Testis (tissue), 3 donors: ENCODE results near the gene FCRLA. TPM values are rescaled to one million over a fixed set of nuclear protein-coding genes. Genes with fewer than 3 reads are reported as not detected.
"Not testable (repeated sequence)": the region's sequence is repeated elsewhere in the genome, so short reads cannot be mapped to it uniquely, and the experiment has no call there.

ENCODE experiments used
- DNase-seq: peaks from one replicate; pipeline ENCODE4 v3.0.0-alpha.2; 2019
- H3K27ac ChIP-seq, 2 donors: fragments of 200-600 bp; sonication (generic); one replicate each; pipeline ENCODE4 v1.5.1; 2019
- H3K27me3 ChIP-seq: fragments of 200-600 bp; sonication (generic); one replicate; pipeline ENCODE4 v1.5.1; 2019
- H3K36me3 ChIP-seq: fragments of 200-600 bp; sonication (generic); one replicate; pipeline ENCODE4 v1.5.1; 2017; ENCODE audit warnings: low read depth; ENCODE audit errors: missing control alignments
- H3K4me1 ChIP-seq: fragments of 200-600 bp; sonication (generic); one replicate; pipeline ENCODE4 v1.5.1; 2019
- H3K4me3 ChIP-seq, 2 donors: fragments of 200-600 bp; sonication (generic); one replicate each; pipeline ENCODE4 v1.5.1; 2017 to 2019
- H3K9me3 ChIP-seq: fragments of 200-600 bp; sonication (generic); one replicate; pipeline ENCODE4 v1.5.1; 2017
- CTCF ChIP-seq, 3 experiments: fragments of 450-650 bp in 2 of 3; fragments of 200-600 bp in 1 of 3; sonication (generic) in 1 of 3; IDR thresholded peaks; one replicate each; pipeline ENCODE4 v1.5.1; 2016 to 2019; ENCODE audit warnings: antibody characterized with exemption in 3 of 3, mild to moderate bottlenecking in 2 of 3, moderate library complexity in 1 of 3
- POLR2A ChIP-seq: fragments of 450-650 bp; IDR thresholded peaks from one replicate; pipeline ENCODE4 v1.6.1; 2017; ENCODE audit warnings: antibody characterized with exemption, mild to moderate bottlenecking, moderate library complexity
- WGBS, 2 donors: methylation state at CpG; one replicate each; pipeline ENCODE4 v1.1.5; 2018; 5-methylcytosine and 5-hydroxymethylcytosine counted together
- intact Hi-C: fragments of 100-400 bp; cut with DNase I; formaldehyde crosslinking; loops from one replicate; pipeline ENCODE4 v1.15.1; 2023; ENCODE audit warnings: low total_unique reads
- polyA plus RNA-seq: library from polyadenylated mRNA; stranded (reverse); fragments of 350-450 nt; fragmentation: Illumina TruSeq; extraction: RNeasy Lipid Tissue Mini Kit (QIAGEN cat#74804); gene quantifications from one replicate; pipeline ENCODE4 v1.2.3, GENCODE V29; 2014; ENCODE audit warnings: low read depth, low replicate concordance; ENCODE audit not compliant: insufficient read depth
- total RNA-seq, 2 donors: library from RNA; depleted of rRNA; stranded (reverse); fragments of >200 nt; gene quantifications; one replicate each; pipeline ENCODE4 v1.2.3, GENCODE V29; 2016

FCRLA gene
- total and polyA plus RNA-seq, 3 donors from 2014 or later: 0.50 TPM; not detected in 2

- WGBS, 2 donors: 90 to 91% methylated on average over 4 to 8 of the region's 8 CpGs
- no peaks in the 10 kb centered on the region for H3K27me3 ChIP-seq
- intact Hi-C loops: no loop called here
- H3K4me1 ChIP-seq: peaks cover 7% of the 10 kb centered on the region
- H3K9me3 ChIP-seq: no peaks in the 10 kb centered on the region
- H3K27ac ChIP-seq: no peak overlapping the region
- no peaks in the 10 kb centered on the region for H3K36me3 ChIP-seq
- H3K4me3 ChIP-seq: no peak overlapping the region
- no peak for TF ChIP-seq POLR2A
- TF ChIP-seq CTCF (IDR thresholded peaks at IDR 0.05): no peak
- no peak for DNase-seq
Observed at GRCh38 chr1:161723459-161724141, 16.6 kb downstream of the FCRLA start.

- H3K27ac ChIP-seq, H3K4me1 ChIP-seq, DNase-seq, intact Hi-C loops, H3K36me3 ChIP-seq, H3K9me3 ChIP-seq, H3K27me3 ChIP-seq: not testable (repeated sequence)
- peak overlapping the region; percentile 62 to 92 for H3K4me3 ChIP-seq
- 30 to 39% methylated on average over 17 to 22 of the region's 22 CpGs for WGBS, 2 donors
Observed at GRCh38 chr1:161725258-161725907, 18.4 kb downstream of the FCRLA start.

GRCh38 chr1:161725908-161726472 lies 19.0 kb downstream of the FCRLA start:
- Histone ChIP-seq H3K4me1 (peaks cover 7% of the 10 kb centered on the region), H3K4me3 (peak overlapping the region; percentile 62 to 92), H3K36me3 (no peaks in the 10 kb centered on the region), H3K27ac (peak overlapping the region; percentile 81 to 87), H3K27me3 (no peaks in the 10 kb centered on the region), H3K9me3 (no peaks in the 10 kb centered on the region)
- peak; percentile 51 for DNase-seq
- TF ChIP-seq POLR2A: no peak
- peak in 1 of 3 experiments; percentile 2 for TF ChIP-seq CTCF (IDR thresholded peaks at IDR 0.05)
- intact Hi-C loops: no loop called here
- 0 to 1% methylated on average over 16 to 34 of the region's 34 CpGs for WGBS, 2 donors

GRCh38 chr1:161726473-161727255 lies 19.6 kb downstream of the FCRLA start:
- TF ChIP-seq CTCF (IDR thresholded peaks at IDR 0.05) (no peak), POLR2A (no peak)
- Histone ChIP-seq H3K4me3 (peak overlapping the region; percentile 62 to 92), H3K27ac (peak overlapping the region; percentile 81 to 87), H3K9me3 (no peaks in the 10 kb centered on the region), H3K4me1 (peaks cover 7% of the 10 kb centered on the region), H3K27me3 (no peaks in the 10 kb centered on the region), H3K36me3 (no peaks in the 10 kb centered on the region)
- WGBS, 2 donors: 0 to 1% methylated on average over 6 to 79 of the region's 83 CpGs
- peak; percentile 89 for DNase-seq
- intact Hi-C loops: no loop called here
